Lung (tissue), 12 donors: ENCODE results near the gene SRRD. TPM values are rescaled to one million over a fixed set of nuclear protein-coding genes. Genes with fewer than 3 reads are reported as not detected.

Experiments used
- ATAC-seq: fragments of 200-7000 bp; cut with Tn5 transposase; one replicate; pipeline ENCODE4 v1.9.1; 2020; ENCODE audit warnings: moderate number of reproducible peaks; ENCODE audit not compliant: insufficient read depth, low FRiP score
- DNase-seq, 3 donors: peaks; one replicate each; pipeline ENCODE4 v3.0.0-alpha.2; 2013 to 2017
- H3K27ac ChIP-seq, 2 donors: one replicate each; pipeline ENCODE4 v1.5.1; 2013; ENCODE audit warnings: mild to moderate bottlenecking in 2 of 2, moderate library complexity in 2 of 2, control low read depth in 1 of 2, inconsistent platforms in 1 of 2, low read depth in 1 of 2, low read length in 1 of 2
- H3K27me3 ChIP-seq, 3 donors: one replicate each; pipeline ENCODE4 v1.5.1; 2013; ENCODE audit warnings: low read length in 2 of 3; ENCODE audit not compliant: control insufficient read depth in 3 of 3, insufficient read depth in 3 of 3
- H3K36me3 ChIP-seq, 4 donors: one replicate each; pipeline ENCODE4 v1.5.1; 2013; ENCODE audit warnings: low read length in 4 of 4, mild to moderate bottlenecking in 1 of 4, moderate library complexity in 1 of 4; ENCODE audit not compliant: control insufficient read depth in 4 of 4, insufficient read depth in 4 of 4
- H3K4me1 ChIP-seq, 5 donors: one replicate each; pipeline ENCODE4 v1.5.1; 2013; ENCODE audit warnings: low read length in 5 of 5, mild to moderate bottlenecking in 2 of 5, moderate library complexity in 1 of 5; ENCODE audit not compliant: control insufficient read depth in 5 of 5, insufficient read depth in 5 of 5
- H3K4me3 ChIP-seq: one replicate; pipeline ENCODE4 v1.5.1; 2013; ENCODE audit warnings: mild to moderate bottlenecking, control low read depth, moderate library complexity
- H3K9ac ChIP-seq, 2 donors: one replicate each; pipeline ENCODE4 v1.5.1; 2013; ENCODE audit warnings: low read length in 2 of 2, control low read depth in 1 of 2; ENCODE audit not compliant: insufficient read depth in 1 of 2
- H3K9me3 ChIP-seq, 4 donors: one replicate each; pipeline ENCODE4 v1.5.1; 2013; ENCODE audit warnings: low read length in 3 of 4, mild to moderate bottlenecking in 1 of 4, moderate library complexity in 1 of 4; ENCODE audit not compliant: control insufficient read depth in 4 of 4, insufficient read depth in 3 of 4
- CTCF ChIP-seq: IDR thresholded peaks from 2 replicates; pipeline ENCODE4 v1.5.1; 2012; ENCODE audit warnings: mild to moderate bottlenecking; ENCODE audit errors: control extremely low read depth, extremely low read depth
- WGBS, 2 donors: extraction: QIAGEN DNeasy Blood & Tissue Kit; methylation state at CpG; one replicate each; pipeline ENCODE4 v1.1.7; 2013; 5-methylcytosine and 5-hydroxymethylcytosine counted together
- polyA plus RNA-seq, 2 donors: library from polyadenylated mRNA; stranded (reverse); fragments of 200-250 nt; gene quantifications; one replicate each; pipeline ENCODE4 v1.2.1, GENCODE V29; 2013
- total RNA-seq, 2 donors: library from RNA; depleted of rRNA in 1 of 2; stranded (reverse); fragments of >200 nt in 1 of 2; gene quantifications; one replicate each; pipeline ENCODE4 v1.2.1, GENCODE V29; 2014 to 2021
- donor health status: control.
- donor health status: control.
- donor health status: Bipolar disorder and iron deficiency.
- donor health status: healthy.
- donor health status: DM: yes; HTN: yes; CAD: no.

SRRD gene
- total and polyA plus RNA-seq, 4 donors = 8.5 to 17.6 (median 13.7) TPM

DNA sequence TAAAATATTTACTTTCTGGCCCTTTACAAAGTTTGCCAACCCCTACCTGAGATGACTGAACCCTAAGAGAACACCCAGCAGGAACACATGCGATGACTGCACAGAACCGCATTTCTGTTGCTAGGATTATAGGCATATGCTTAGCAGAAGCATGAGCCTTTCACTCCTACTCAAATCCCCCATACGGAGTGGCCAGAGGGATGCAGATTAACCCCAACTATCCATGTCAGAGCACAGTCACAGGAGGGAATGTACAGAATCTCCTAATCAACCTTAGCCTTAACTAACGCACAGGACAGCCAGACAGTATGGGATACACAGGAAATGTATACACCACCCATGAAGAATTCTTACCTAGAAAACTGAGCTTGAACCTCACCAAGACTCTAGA, 6.3 kb upstream of the SRRD start:
- TF ChIP-seq CTCF = no peak
- 42 to 43% methylated on average over 4 of the region's 4 CpGs for WGBS, 2 donors
- H3K9me3 ChIP-seq = no peaks in the 10 kb centered on the region
- H3K9ac ChIP-seq = no peak overlapping the region
- no peak overlapping the region for H3K27ac ChIP-seq
- H3K4me1 ChIP-seq = peaks cover under 1 to 23% (median 7%) of the 10 kb centered on the region in 5 donors
- no peak overlapping the region for H3K4me3 ChIP-seq
- ATAC-seq (no peak), DNase-seq (no peak)
- peaks cover 3 to 28% (median 13%) of the 10 kb centered on the region in 4 donors for H3K36me3 ChIP-seq
- no peaks in the 10 kb centered on the region for H3K27me3 ChIP-seq

DNA sequence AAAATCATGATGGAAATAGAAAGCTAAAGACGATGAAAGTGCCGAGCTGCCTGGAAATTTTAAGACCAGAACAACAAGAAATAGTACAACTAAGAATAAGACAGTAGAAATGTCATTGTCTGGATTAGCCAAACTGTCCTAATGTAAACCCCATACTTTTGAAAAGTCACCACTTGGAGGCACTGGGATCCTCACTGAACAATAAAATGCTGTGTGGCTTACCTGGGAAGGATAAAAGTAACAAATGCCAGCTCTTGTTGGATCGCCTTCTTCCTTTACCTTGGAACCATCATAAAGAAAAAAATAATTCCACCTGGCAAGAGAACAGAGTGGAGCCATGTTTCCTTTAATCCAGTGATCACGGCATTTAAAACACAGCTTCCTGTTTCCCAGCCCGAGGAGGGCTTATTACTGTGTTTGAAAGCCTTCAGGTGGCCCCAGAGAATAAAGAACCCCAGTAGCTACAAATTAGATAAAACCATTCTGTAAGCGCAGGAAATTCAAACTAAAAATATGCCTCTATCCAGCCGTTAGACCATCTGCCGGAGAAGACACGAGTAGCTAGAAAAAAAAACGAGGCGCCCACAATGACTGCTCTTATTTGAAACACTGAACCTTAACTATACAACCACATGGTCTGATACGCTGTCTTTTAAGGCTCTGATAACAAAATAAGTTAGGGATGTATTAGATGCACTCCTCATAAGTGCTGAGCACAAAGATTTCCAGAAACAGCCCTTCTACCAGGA, 4.5 kb upstream of the SRRD start:
- Histone ChIP-seq H3K27me3 (no peaks in the 10 kb centered on the region), H3K27ac (peak overlapping the region in 1 of 2 donors; percentile 11), H3K9ac (no peak overlapping the region), H3K4me3 (no peak overlapping the region), H3K36me3 (peaks cover 6 to 21% (median 9%) of the 10 kb centered on the region in 4 donors), H3K9me3 (no peaks in the 10 kb centered on the region), H3K4me1 (peaks cover 5 to 29% (median 8%) of the 10 kb centered on the region in 5 donors)
- WGBS, 2 donors = 29 to 41% methylated on average over 12 of the region's 12 CpGs
- no peak for DNase-seq
- no peak for TF ChIP-seq CTCF
- ATAC-seq = no peak

DNA sequence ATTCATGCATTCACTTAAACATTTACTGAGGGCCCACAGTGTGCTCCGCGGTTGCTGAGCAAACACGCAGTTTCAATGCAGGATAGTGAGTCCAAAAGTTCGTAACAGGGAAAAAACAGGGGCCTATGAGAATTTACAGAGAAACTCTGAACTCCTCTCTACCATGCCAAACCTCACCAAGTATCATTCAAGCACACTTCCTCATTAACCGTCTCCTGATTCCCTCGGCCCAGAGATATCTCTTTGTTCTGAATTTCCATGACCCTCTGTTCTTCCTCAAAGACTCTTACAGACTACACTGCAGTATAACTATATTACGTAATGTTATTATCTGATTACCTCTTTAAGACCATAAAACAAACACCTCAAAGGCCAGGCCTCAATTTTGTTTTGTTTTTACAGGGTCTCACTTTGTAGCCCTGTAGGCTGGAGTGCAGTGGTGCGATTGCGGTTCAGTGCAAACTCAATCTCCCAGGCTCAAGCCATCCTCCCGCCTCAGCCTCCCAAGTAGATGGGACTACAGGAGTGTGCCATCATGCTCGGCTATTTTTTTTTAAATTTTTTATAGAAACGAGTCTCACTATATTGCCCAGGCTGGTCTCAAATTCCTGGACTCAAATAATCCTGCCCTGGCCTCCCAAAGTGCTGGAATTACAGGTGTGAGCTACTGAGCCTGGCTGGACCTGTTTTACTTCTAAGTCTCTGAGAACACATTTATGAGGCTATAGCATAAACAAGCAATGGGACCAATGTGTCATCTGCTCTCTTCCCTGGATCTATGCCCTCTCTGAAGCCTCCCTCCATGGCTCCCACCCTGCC, 3.7 kb upstream of the SRRD start:
- H3K27ac ChIP-seq = peak overlapping the region in 1 of 2 donors; percentile 11
- DNase-seq (peak in 1 of 3 donors; percentile 10), ATAC-seq (no peak)
- 52 to 53% methylated on average over 12 of the region's 12 CpGs for WGBS, 2 donors
- no peak overlapping the region for H3K4me3 ChIP-seq
- no peak for TF ChIP-seq CTCF
- no peaks in the 10 kb centered on the region for H3K27me3 ChIP-seq
- no peaks in the 10 kb centered on the region for H3K9me3 ChIP-seq
- no peak overlapping the region for H3K9ac ChIP-seq
- peaks cover 6 to 17% (median 9%) of the 10 kb centered on the region in 4 donors for H3K36me3 ChIP-seq
- peaks cover 6 to 34% (median 11%) of the 10 kb centered on the region in 5 donors for H3K4me1 ChIP-seq
